Stomach (tissue), 4 donors: ENCODE measurements around the gene AP5S1.

ENCODE experiments used
- EP300 ChIP-seq: sonication (generic); formaldehyde crosslinking; IDR thresholded peaks from one replicate; pipeline ENCODE4 v1.6.1; 2017; ENCODE audit warnings: antibody characterized with exemption
- POLR2A ChIP-seq, 4 donors: fragments of 450-650 bp; IDR thresholded peaks; one replicate each; pipeline ENCODE4 v1.6.1; 2016; ENCODE audit warnings: antibody characterized with exemption in 4 of 4, control low read depth in 2 of 4, mild to moderate bottlenecking in 1 of 4, moderate library complexity in 1 of 4
- TF ChIP-seq, protein P1 (sequence below), 7 experiments: fragments of 450-650 bp in 4 of 7; fragments of 200-600 bp in 3 of 7; sonication (generic) in 3 of 7; IDR thresholded peaks; one replicate each; pipeline ENCODE4 v1.5.1; 2016 to 2019; ENCODE audit warnings: antibody characterized with exemption in 7 of 7, control low read depth in 2 of 7, mild to moderate bottlenecking in 1 of 7

DNA sequence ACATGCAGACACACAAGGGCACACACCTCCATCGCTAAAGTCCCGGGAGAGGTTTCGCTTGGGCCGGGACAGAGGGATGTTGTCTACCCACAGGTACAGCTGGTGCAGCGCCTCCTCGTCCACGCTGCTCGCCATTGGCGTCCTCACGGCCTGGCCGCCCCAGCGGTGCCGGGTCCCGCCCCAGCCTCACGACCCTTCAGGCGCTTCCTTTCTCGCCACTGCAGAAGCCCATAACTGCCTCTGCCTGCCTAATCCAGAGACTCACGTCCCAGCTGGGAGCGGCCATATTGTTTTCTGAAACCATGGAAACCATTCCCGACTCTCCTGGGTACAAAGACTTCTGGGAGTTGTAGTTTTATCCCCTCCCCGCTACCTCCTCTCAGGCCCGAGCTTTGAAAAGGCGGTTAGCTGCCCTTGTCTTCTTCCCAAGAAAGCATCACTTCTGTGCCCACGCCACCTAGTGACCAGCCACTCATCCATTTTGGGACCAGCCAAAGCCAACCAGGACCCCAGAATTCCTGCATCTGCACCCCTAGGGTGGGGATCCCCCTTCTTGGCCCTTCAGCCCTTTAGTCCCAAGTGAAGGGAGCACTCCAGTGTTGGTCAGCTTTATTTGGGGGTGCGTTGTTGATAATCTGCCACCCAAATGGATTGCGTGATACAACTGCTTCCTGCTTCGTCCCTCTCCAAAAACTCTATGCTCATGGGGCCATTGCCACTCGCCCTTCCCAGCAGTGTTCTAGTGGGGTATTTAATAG lies 39.0 kb upstream of the AP5S1 start, which contains the start of gene SPEF1:
- TF ChIP-seq POLR2A (IDR thresholded peaks at IDR 0.05) = no peak
- TF ChIP-seq, protein P1, sequence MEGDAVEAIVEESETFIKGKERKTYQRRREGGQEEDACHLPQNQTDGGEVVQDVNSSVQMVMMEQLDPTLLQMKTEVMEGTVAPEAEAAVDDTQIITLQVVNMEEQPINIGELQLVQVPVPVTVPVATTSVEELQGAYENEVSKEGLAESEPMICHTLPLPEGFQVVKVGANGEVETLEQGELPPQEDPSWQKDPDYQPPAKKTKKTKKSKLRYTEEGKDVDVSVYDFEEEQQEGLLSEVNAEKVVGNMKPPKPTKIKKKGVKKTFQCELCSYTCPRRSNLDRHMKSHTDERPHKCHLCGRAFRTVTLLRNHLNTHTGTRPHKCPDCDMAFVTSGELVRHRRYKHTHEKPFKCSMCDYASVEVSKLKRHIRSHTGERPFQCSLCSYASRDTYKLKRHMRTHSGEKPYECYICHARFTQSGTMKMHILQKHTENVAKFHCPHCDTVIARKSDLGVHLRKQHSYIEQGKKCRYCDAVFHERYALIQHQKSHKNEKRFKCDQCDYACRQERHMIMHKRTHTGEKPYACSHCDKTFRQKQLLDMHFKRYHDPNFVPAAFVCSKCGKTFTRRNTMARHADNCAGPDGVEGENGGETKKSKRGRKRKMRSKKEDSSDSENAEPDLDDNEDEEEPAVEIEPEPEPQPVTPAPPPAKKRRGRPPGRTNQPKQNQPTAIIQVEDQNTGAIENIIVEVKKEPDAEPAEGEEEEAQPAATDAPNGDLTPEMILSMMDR (IDR thresholded peaks at IDR 0.05) = peak in 4 of 7 experiments; percentile 3 to 45 (median 30)
- TF ChIP-seq EP300 = no peak
